ENCODE results near the gene CYYR1.

Gene CYYR1

DNA sequence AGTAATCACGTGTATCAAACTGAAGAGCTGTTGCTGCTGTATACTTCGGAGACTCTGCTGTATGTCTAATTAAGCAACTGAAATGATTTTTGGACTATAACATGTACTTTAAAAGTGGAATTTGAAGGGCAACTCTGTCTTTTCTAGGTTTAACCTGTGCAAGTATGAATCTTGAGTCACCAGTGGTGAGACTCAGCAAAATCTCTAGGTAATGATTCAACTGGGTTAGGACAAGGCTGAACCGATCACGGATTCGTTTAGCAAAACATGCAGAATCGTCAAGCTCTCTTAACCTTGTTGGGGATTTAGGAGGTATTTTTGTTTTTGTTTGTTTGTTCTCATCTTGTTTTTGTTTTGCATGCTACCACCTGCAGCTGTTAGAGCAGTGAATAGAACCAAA, 149.6 kb downstream of the CYYR1 start:
- TF ChIP-seq, protein P1, sequence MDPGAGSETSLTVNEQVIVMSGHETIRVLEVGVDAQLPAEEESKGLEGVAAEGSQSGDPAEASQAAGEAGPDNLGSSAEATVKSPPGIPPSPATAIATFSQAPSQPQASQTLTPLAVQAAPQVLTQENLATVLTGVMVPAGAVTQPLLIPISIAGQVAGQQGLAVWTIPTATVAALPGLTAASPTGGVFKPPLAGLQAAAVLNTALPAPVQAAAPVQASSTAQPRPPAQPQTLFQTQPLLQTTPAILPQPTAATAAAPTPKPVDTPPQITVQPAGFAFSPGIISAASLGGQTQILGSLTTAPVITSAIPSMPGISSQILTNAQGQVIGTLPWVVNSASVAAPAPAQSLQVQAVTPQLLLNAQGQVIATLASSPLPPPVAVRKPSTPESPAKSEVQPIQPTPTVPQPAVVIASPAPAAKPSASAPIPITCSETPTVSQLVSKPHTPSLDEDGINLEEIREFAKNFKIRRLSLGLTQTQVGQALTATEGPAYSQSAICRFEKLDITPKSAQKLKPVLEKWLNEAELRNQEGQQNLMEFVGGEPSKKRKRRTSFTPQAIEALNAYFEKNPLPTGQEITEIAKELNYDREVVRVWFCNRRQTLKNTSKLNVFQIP (CRISPR knock-in tag; IDR thresholded peaks at IDR 0.05; ENCODE audit: borderline replicate concordance, low read depth): no peak
- TF ChIP-seq CSDC2 (CRISPR knock-in tag; IDR thresholded peaks at IDR 0.05): no peak
- TF ChIP-seq ZFP3 (CRISPR knock-in tag; IDR thresholded peaks at IDR 0.05): no peak
- TF ChIP-seq ZFP30 (CRISPR knock-in tag; IDR thresholded peaks at IDR 0.05): no peak
- no peak for TF ChIP-seq OSR1 (CRISPR knock-in tag; IDR thresholded peaks at IDR 0.05)
- TF ChIP-seq SNAI2 (CRISPR knock-in tag; IDR thresholded peaks at IDR 0.05): no peak
- TF ChIP-seq, protein P2, sequence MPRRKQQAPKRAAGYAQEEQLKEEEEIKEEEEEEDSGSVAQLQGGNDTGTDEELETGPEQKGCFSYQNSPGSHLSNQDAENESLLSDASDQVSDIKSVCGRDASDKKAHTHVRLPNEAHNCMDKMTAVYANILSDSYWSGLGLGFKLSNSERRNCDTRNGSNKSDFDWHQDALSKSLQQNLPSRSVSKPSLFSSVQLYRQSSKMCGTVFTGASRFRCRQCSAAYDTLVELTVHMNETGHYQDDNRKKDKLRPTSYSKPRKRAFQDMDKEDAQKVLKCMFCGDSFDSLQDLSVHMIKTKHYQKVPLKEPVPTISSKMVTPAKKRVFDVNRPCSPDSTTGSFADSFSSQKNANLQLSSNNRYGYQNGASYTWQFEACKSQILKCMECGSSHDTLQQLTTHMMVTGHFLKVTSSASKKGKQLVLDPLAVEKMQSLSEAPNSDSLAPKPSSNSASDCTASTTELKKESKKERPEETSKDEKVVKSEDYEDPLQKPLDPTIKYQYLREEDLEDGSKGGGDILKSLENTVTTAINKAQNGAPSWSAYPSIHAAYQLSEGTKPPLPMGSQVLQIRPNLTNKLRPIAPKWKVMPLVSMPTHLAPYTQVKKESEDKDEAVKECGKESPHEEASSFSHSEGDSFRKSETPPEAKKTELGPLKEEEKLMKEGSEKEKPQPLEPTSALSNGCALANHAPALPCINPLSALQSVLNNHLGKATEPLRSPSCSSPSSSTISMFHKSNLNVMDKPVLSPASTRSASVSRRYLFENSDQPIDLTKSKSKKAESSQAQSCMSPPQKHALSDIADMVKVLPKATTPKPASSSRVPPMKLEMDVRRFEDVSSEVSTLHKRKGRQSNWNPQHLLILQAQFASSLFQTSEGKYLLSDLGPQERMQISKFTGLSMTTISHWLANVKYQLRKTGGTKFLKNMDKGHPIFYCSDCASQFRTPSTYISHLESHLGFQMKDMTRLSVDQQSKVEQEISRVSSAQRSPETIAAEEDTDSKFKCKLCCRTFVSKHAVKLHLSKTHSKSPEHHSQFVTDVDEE (CRISPR knock-in tag; IDR thresholded peaks at IDR 0.05): no peak
- TF ChIP-seq, protein P3, sequence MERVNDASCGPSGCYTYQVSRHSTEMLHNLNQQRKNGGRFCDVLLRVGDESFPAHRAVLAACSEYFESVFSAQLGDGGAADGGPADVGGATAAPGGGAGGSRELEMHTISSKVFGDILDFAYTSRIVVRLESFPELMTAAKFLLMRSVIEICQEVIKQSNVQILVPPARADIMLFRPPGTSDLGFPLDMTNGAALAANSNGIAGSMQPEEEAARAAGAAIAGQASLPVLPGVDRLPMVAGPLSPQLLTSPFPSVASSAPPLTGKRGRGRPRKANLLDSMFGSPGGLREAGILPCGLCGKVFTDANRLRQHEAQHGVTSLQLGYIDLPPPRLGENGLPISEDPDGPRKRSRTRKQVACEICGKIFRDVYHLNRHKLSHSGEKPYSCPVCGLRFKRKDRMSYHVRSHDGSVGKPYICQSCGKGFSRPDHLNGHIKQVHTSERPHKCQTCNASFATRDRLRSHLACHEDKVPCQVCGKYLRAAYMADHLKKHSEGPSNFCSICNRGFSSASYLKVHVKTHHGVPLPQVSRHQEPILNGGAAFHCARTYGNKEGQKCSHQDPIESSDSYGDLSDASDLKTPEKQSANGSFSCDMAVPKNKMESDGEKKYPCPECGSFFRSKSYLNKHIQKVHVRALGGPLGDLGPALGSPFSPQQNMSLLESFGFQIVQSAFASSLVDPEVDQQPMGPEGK (CRISPR knock-in tag; IDR thresholded peaks at IDR 0.05; ENCODE audit: borderline replicate concordance): no peak
- no peak for TF ChIP-seq RARB (CRISPR knock-in tag; IDR thresholded peaks at IDR 0.05)
- TF ChIP-seq, protein P4, sequence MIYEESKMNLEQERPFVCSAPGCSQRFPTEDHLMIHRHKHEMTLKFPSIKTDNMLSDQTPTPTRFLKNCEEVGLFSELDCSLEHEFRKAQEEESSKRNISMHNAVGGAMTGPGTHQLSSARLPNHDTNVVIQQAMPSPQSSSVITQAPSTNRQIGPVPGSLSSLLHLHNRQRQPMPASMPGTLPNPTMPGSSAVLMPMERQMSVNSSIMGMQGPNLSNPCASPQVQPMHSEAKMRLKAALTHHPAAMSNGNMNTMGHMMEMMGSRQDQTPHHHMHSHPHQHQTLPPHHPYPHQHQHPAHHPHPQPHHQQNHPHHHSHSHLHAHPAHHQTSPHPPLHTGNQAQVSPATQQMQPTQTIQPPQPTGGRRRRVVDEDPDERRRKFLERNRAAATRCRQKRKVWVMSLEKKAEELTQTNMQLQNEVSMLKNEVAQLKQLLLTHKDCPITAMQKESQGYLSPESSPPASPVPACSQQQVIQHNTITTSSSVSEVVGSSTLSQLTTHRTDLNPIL (CRISPR knock-in tag; IDR thresholded peaks at IDR 0.05; ENCODE audit: low read depth): no peak
- ATAC-seq: no peak

DNA sequence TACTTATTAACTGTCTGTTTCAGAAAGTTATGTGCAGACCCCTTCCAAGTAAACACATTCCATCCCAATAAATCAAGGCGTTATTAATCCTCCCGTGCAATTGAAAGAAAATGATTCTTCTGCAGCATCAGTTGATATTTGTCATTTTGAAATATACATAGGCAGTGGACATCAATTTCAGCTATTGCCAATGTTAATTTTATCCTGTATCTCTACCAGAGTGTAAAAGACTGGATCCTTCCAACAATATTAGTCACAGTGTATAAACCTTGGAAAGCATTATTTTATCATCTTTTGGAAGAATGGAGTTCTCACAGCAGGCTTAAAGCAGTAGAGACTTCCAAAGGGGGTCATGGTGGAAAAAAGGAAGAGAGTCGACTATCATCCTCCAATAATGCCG, 150.4 kb downstream of the CYYR1 start:
- TF ChIP-seq PPARA (CRISPR knock-in tag; IDR thresholded peaks at IDR 0.05; ENCODE audit: borderline replicate concordance) (no peak), RARB (CRISPR knock-in tag; IDR thresholded peaks at IDR 0.05) (no peak), CSDC2 (CRISPR knock-in tag; IDR thresholded peaks at IDR 0.05) (no peak), OSR1 (CRISPR knock-in tag; IDR thresholded peaks at IDR 0.05) (no peak), ESRRG (CRISPR knock-in tag; IDR thresholded peaks at IDR 0.05) (no peak), GLIS3 (CRISPR knock-in tag; IDR thresholded peaks at IDR 0.05) (no peak), TCF4 (CRISPR knock-in tag; IDR thresholded peaks at IDR 0.05; ENCODE audit: borderline replicate concordance) (no peak), TOX (CRISPR knock-in tag; IDR thresholded peaks at IDR 0.05; ENCODE audit: borderline replicate concordance) (no peak), ZNF70 (CRISPR knock-in tag; IDR thresholded peaks at IDR 0.05) (no peak), ZFP30 (CRISPR knock-in tag; IDR thresholded peaks at IDR 0.05) (no peak), ARNTL (CRISPR knock-in tag; IDR thresholded peaks at IDR 0.05; ENCODE audit: borderline replicate concordance, low read depth) (no peak), BACH2 (CRISPR knock-in tag; IDR thresholded peaks at IDR 0.05; ENCODE audit: borderline replicate concordance) (no peak), SNAI2 (CRISPR knock-in tag; IDR thresholded peaks at IDR 0.05) (no peak)
- TF ChIP-seq, protein P1 (CRISPR knock-in tag; IDR thresholded peaks at IDR 0.05; ENCODE audit: borderline replicate concordance, low read depth): no peak
- TF ChIP-seq, protein P5, sequence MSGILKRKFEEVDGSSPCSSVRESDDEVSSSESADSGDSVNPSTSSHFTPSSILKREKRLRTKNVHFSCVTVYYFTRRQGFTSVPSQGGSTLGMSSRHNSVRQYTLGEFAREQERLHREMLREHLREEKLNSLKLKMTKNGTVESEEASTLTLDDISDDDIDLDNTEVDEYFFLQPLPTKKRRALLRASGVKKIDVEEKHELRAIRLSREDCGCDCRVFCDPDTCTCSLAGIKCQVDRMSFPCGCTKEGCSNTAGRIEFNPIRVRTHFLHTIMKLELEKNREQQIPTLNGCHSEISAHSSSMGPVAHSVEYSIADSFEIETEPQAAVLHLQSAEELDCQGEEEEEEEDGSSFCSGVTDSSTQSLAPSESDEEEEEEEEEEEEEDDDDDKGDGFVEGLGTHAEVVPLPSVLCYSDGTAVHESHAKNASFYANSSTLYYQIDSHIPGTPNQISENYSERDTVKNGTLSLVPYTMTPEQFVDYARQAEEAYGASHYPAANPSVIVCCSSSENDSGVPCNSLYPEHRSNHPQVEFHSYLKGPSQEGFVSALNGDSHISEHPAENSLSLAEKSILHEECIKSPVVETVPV (CRISPR knock-in tag; IDR thresholded peaks at IDR 0.05): no peak
- ATAC-seq: no peak

DNA sequence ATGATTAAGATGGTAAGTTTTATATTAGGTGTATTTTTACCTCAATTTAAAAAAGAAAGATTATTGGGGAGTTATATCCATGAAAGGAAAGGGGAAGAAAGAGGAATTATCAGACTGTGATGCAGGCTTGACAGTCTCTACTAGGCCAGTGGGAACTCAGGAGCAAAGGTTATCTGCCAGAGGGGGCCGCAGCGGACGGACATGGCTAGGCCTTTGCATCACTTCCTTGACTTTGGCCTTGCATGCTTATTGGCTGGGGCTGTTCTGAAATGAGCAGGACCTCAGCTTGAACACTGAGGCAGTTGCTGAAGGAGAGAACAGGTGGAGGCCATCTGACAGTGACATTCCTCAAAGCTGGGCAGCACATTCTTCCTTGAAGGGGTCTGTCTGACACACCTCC, 150.9 kb downstream of the CYYR1 start:
- ATAC-seq: no peak
- TF ChIP-seq ESRRG (CRISPR knock-in tag; IDR thresholded peaks at IDR 0.05): no peak
- no peak for TF ChIP-seq TOX (CRISPR knock-in tag; IDR thresholded peaks at IDR 0.05; ENCODE audit: borderline replicate concordance)
- TF ChIP-seq ZC3H10 (CRISPR knock-in tag; IDR thresholded peaks at IDR 0.05): no peak
- TF ChIP-seq BACH2 (CRISPR knock-in tag; IDR thresholded peaks at IDR 0.05; ENCODE audit: borderline replicate concordance): no peak
- TF ChIP-seq, protein P2 (CRISPR knock-in tag; IDR thresholded peaks at IDR 0.05): no peak
- TF ChIP-seq PPARA (CRISPR knock-in tag; IDR thresholded peaks at IDR 0.05; ENCODE audit: borderline replicate concordance): no peak
- no peak for TF ChIP-seq SNAI2 (CRISPR knock-in tag; IDR thresholded peaks at IDR 0.05)
- TF ChIP-seq, protein P4 (CRISPR knock-in tag; IDR thresholded peaks at IDR 0.05; ENCODE audit: low read depth): no peak
- no peak for TF ChIP-seq ZNF70 (CRISPR knock-in tag; IDR thresholded peaks at IDR 0.05)

Data from SK-N-SH treated with all-trans-retinoic acid at 6 μM for 48 hours (cell line).